Fibroblast of lung (primary cell): ENCODE data around the gene PPP1R9A. TPM values are rescaled to one million over a fixed set of nuclear protein-coding genes. Genes with fewer than 3 reads are reported as not detected.

Source experiments
- DNase-seq, 2 donors: peaks; one replicate each; pipeline versions ENCODE4 v3.0.0 to v3.0.0-alpha.2; 2010; ENCODE audit warnings: low read depth in 2 of 2
- H2AFZ ChIP-seq: 2 replicates; pipeline ENCODE4 v1.5.1; 2012; ENCODE audit warnings: low read length, control low read depth, inconsistent platforms
- H3K27ac ChIP-seq: 2 replicates; pipeline ENCODE4 v1.5.1; 2011; ENCODE audit warnings: low read length, control low read depth; ENCODE audit not compliant: insufficient read depth
- H3K27me3 ChIP-seq: 2 replicates; pipeline ENCODE4 v1.5.1; 2011; ENCODE audit warnings: mild to moderate bottlenecking, low read length; ENCODE audit not compliant: control insufficient read depth, insufficient read depth
- H3K36me3 ChIP-seq: 2 replicates; pipeline ENCODE4 v1.5.1; 2011; ENCODE audit warnings: low read length; ENCODE audit not compliant: control insufficient read depth, insufficient read depth
- H3K4me1 ChIP-seq: 2 replicates; pipeline ENCODE4 v1.5.1; 2011; ENCODE audit warnings: low read length; ENCODE audit not compliant: control insufficient read depth, insufficient read depth; ENCODE audit errors: extremely low read depth
- H3K4me2 ChIP-seq: 2 replicates; pipeline ENCODE4 v1.5.1; 2011; ENCODE audit warnings: low read length, control low read depth; ENCODE audit not compliant: insufficient read depth; ENCODE audit errors: extremely low read depth
- H3K4me3 ChIP-seq, 4 experiments: fragments of 200-600 bp in 1 of 4; sonication (generic) in 1 of 4; replicated peaks in 1 of 4; 2 replicates each; pipeline ENCODE4 v1.5.1; 2011 to 2016; ENCODE audit warnings: low read length in 4 of 4, low read depth in 3 of 4, mild to moderate bottlenecking in 3 of 4, control low read depth in 2 of 4, inconsistent platforms in 1 of 4, mixed read lengths in 1 of 4; ENCODE audit not compliant: insufficient read depth in 1 of 4; ENCODE audit errors: control extremely low read depth in 1 of 4
- H3K79me2 ChIP-seq: 2 replicates; pipeline ENCODE4 v1.5.1; 2012; ENCODE audit warnings: mild to moderate bottlenecking, low read length, inconsistent platforms; ENCODE audit not compliant: control insufficient read depth, insufficient read depth
- H3K9ac ChIP-seq: 2 replicates; pipeline ENCODE4 v1.5.1; 2011; ENCODE audit warnings: mild to moderate bottlenecking, low read length, control low read depth; ENCODE audit not compliant: insufficient read depth
- H3K9me3 ChIP-seq: 2 replicates; pipeline ENCODE4 v1.5.1; 2012; ENCODE audit warnings: low read depth, low read length; ENCODE audit not compliant: control insufficient read depth, insufficient read depth
- H4K20me1 ChIP-seq: 2 replicates; pipeline ENCODE4 v1.5.1; 2011; ENCODE audit warnings: low read length; ENCODE audit not compliant: control insufficient read depth, insufficient read depth; ENCODE audit errors: extremely low read depth
- CTCF ChIP-seq, 2 donors: IDR thresholded peaks in 1 of 2; conservative IDR thresholded peaks in 1 of 2; 1 replicate in 1 of 2; 2 replicates in 1 of 2; pipeline ENCODE4 v1.5.1; 2011 to 2012; ENCODE audit warnings: low read length in 2 of 2, control low read depth in 1 of 2, inconsistent platforms in 1 of 2, low read depth in 1 of 2, mild to moderate bottlenecking in 1 of 2
- EZH2 ChIP-seq: IDR thresholded peaks from 2 replicates; pipeline ENCODE4 v1.5.1; 2012; ENCODE audit warnings: low read length, control low read depth, mild to moderate bottlenecking; ENCODE audit errors: missing control alignments
- polyA plus RNA-seq, 2 donors: library from polyadenylated mRNA; depleted of rRNA in 1 of 2; stranded (reverse) in 1 of 2; unstranded in 1 of 2; fragments of >200 nt; gene quantifications; 2 replicates each; pipeline ENCODE4 v1.2.1, GENCODE V29; 2011 to 2012; ENCODE audit warnings: missing spikeins in 1 of 2
- total RNA-seq: library from RNA; depleted of rRNA; stranded (reverse); fragments of >200 nt; gene quantifications from 2 replicates; pipeline ENCODE4 v1.2.1, GENCODE V29; 2014

The PPP1R9A gene
- total and polyA plus RNA-seq, 2 donors (not counting 1 experiment from before 2014, with no cell fraction given) = 0.68 to 3.3 TPM

- Histone ChIP-seq H3K9me3 (no peaks in the 10 kb centered on the region), H3K4me3 (peak overlapping the region; percentile 57 to 68 (median 62)), H3K4me1 (no peaks in the 10 kb centered on the region), H4K20me1 (no peaks in the 10 kb centered on the region), H3K36me3 (no peaks in the 10 kb centered on the region), H2AFZ (peak overlapping the region; percentile 93), H3K4me2 (peak overlapping the region; percentile 88), H3K9ac (no peak overlapping the region), H3K79me2 (no peaks in the 10 kb centered on the region), H3K27me3 (peaks cover 4% of the 10 kb centered on the region), H3K27ac (no peak overlapping the region)
- DNase-seq = peak in 1 of 2 donors; percentile 23
- no peak for TF ChIP-seq CTCF (conservative IDR thresholded peaks at IDR 0.05 in 1 of 2, IDR thresholded peaks at IDR 0.05 in 1 of 2; ENCODE audit: low read depth in 1 of 2, low read length in 2 of 2)
- TF ChIP-seq EZH2 = no peak
Observed at GRCh38 chr7:94907811-94908322, 473 bp downstream of the PPP1R9A start.

GRCh38 chr7:94908323-94909178 is 1.2 kb downstream of the PPP1R9A start:
- Histone ChIP-seq H2AFZ (peak overlapping the region; percentile 93), H3K4me2 (peak overlapping the region; percentile 88), H4K20me1 (no peaks in the 10 kb centered on the region), H3K79me2 (no peaks in the 10 kb centered on the region), H3K9me3 (no peaks in the 10 kb centered on the region), H3K36me3 (no peaks in the 10 kb centered on the region), H3K27ac (no peak overlapping the region), H3K4me1 (no peaks in the 10 kb centered on the region), H3K27me3 (peaks cover 4% of the 10 kb centered on the region), H3K4me3 (peak overlapping the region; percentile 57 to 68 (median 62)), H3K9ac (no peak overlapping the region)
- peak; percentile 21 to 33 for DNase-seq
- no peak for TF ChIP-seq EZH2
- no peak for TF ChIP-seq CTCF (conservative IDR thresholded peaks at IDR 0.05 in 1 of 2, IDR thresholded peaks at IDR 0.05 in 1 of 2; ENCODE audit: low read depth in 1 of 2, low read length in 2 of 2)

DNA sequence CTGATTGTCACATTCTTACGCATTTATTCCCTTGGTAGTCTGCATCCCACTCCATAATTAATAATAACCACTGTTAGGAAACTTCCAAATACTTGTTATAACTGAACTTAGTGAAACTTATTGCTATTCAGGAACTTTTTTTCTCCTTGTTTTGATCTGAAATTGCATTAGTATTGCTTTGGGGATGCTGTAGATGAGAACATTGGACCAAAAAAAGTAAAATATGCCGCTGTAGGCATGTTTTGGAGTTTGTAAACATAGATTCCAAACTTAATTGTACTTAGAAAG is 1.7 kb downstream of the PPP1R9A start:
- peaks cover 4% of the 10 kb centered on the region for H3K27me3 ChIP-seq
- H3K9me3 ChIP-seq = no peaks in the 10 kb centered on the region
- no peak overlapping the region for H3K27ac ChIP-seq
- no peaks in the 10 kb centered on the region for H3K79me2 ChIP-seq
- no peaks in the 10 kb centered on the region for H4K20me1 ChIP-seq
- H3K9ac ChIP-seq = no peak overlapping the region
- peak overlapping the region; percentile 69 for H3K4me2 ChIP-seq
- H2AFZ ChIP-seq = no peak overlapping the region
- DNase-seq = no peak
- no peak for TF ChIP-seq EZH2
- no peak for TF ChIP-seq CTCF (conservative IDR thresholded peaks at IDR 0.05 in 1 of 2, IDR thresholded peaks at IDR 0.05 in 1 of 2; ENCODE audit: low read depth in 1 of 2, low read length in 2 of 2)
- peak overlapping the region in 2 of 4 experiments; percentile 41 to 60 for H3K4me3 ChIP-seq
- H3K36me3 ChIP-seq = no peaks in the 10 kb centered on the region
- H3K4me1 ChIP-seq = no peaks in the 10 kb centered on the region
